ENCODE data around the gene CADPS2. TPM values are rescaled to one million over a fixed set of nuclear protein-coding genes. Genes with fewer than 3 reads are reported as not detected.
"Not testable (repeated sequence)": the region's sequence is repeated elsewhere in the genome, so short reads cannot be mapped to it uniquely, and the experiment has no call there.

Gene CADPS2
- total RNA-seq, 2 experiments from 2014 or later: not detected

GRCh38 chr7:122702872-122703510 lies 183.3 kb downstream of the CADPS2 start, which contains the start of gene RNF148:
Gene RNF148, minus strand, starts transcription at chr7:122702922. Its CDS starts 172 bp downstream, at chr7:122702750.
- POLR2A ChIA-PET: no interaction called here
- Mint-ChIP-seq H3K4me3 (no peak within 1 kb of the TSS), H3K36me3 (no peaks in the 10 kb centered on the region), H3K4me1 (no peaks in the 10 kb centered on the region), H3K27me3 (no peaks in the 10 kb centered on the region), H3K9me3 (peaks cover 1% of the 10 kb centered on the region), H3K27ac (no peak within 1 kb of the TSS)
- DNase-seq (no peak), ATAC-seq (ENCODE audit: low read depth) (no peak)

GRCh38 chr7:122699017-122699416 lies 187.2 kb downstream of the CADPS2 start, which contains the start of gene RNF133:
Gene RNF133, minus strand, starts transcription at chr7:122699117. Its CDS starts 199 bp downstream, at chr7:122698918.
- no peak for ATAC-seq (ENCODE audit: low read depth)
- Mint-ChIP-seq H3K9me3 (peaks cover 2% of the 10 kb centered on the region), H3K4me1 (no peaks in the 10 kb centered on the region)

GRCh38 chr7:122695816-122696215 lies 190.4 kb downstream of the CADPS2 start:
- DNase-seq (no peak), ATAC-seq (ENCODE audit: low read depth) (no peak)
- H3K27me3 Mint-ChIP-seq: no peaks in the 10 kb centered on the region
- no peaks in the 10 kb centered on the region for H3K36me3 Mint-ChIP-seq
- POLR2A ChIA-PET: no interaction called here
- H3K4me3 Mint-ChIP-seq: no peak overlapping the region
- H3K9me3 Mint-ChIP-seq: peaks cover 5% of the 10 kb centered on the region
- H3K4me1 Mint-ChIP-seq: no peaks in the 10 kb centered on the region
- H3K27ac Mint-ChIP-seq: no peak overlapping the region

More at GRCh38 chr7:122699017-122699416, 187.2 kb downstream of the CADPS2 start, which contains the start of gene RNF133:
- Mint-ChIP-seq H3K27ac (no peak within 1 kb of the TSS), H3K4me3 (no peak within 1 kb of the TSS), H3K27me3 (no peaks in the 10 kb centered on the region), H3K36me3 (no peaks in the 10 kb centered on the region)
- DNase-seq: no peak
- POLR2A ChIA-PET: no interaction called here

- Mint-ChIP-seq H3K36me3 (no peaks in the 10 kb centered on the region), H3K4me3 (no peak overlapping the region), H3K9me3 (peaks cover 5% of the 10 kb centered on the region), H3K27ac (no peak overlapping the region), H3K27me3 (no peaks in the 10 kb centered on the region), H3K4me1 (no peaks in the 10 kb centered on the region)
- DNase-seq: no peak
- no peak for ATAC-seq (ENCODE audit: low read depth)
- POLR2A ChIA-PET: no interaction called here
Observed at GRCh38 chr7:122694697-122695096, 191.6 kb downstream of the CADPS2 start.

- H3K9me3 Mint-ChIP-seq: peaks cover 5% of the 10 kb centered on the region
- H3K36me3 Mint-ChIP-seq: no peaks in the 10 kb centered on the region
- DNase-seq (no peak), ATAC-seq (ENCODE audit: low read depth) (no peak)
- POLR2A ChIA-PET: no interaction called here
- no peaks in the 10 kb centered on the region for H3K27me3 Mint-ChIP-seq
- H3K4me1 Mint-ChIP-seq: no peaks in the 10 kb centered on the region
- H3K27ac Mint-ChIP-seq: no peak overlapping the region
- H3K4me3 Mint-ChIP-seq: no peak overlapping the region
Observed at GRCh38 chr7:122692769-122693309, 193.4 kb downstream of the CADPS2 start.

GRCh38 chr7:122691569-122692235 lies 194.6 kb downstream of the CADPS2 start:
- H3K27ac Mint-ChIP-seq: no peak overlapping the region
- POLR2A ChIA-PET: no interaction called here
- H3K4me3 Mint-ChIP-seq: no peak overlapping the region
- peaks cover 5% of the 10 kb centered on the region for H3K9me3 Mint-ChIP-seq
- no peaks in the 10 kb centered on the region for H3K27me3 Mint-ChIP-seq
- DNase-seq (no peak), ATAC-seq (ENCODE audit: low read depth) (no peak)
- no peaks in the 10 kb centered on the region for H3K4me1 Mint-ChIP-seq
- no peaks in the 10 kb centered on the region for H3K36me3 Mint-ChIP-seq

GRCh38 chr7:122689346-122690109 lies 196.7 kb downstream of the CADPS2 start:
- Mint-ChIP-seq H3K27me3 (no peaks in the 10 kb centered on the region), H3K4me3 (no peak overlapping the region), H3K36me3 (no peaks in the 10 kb centered on the region), H3K4me1 (no peaks in the 10 kb centered on the region), H3K27ac (no peak overlapping the region), H3K9me3 (peaks cover 5% of the 10 kb centered on the region)
- ATAC-seq (ENCODE audit: low read depth): no peak
- POLR2A ChIA-PET: no interaction called here
- no peak for DNase-seq

GRCh38 chr7:122688400-122688998 lies 197.8 kb downstream of the CADPS2 start:
- H3K27me3 Mint-ChIP-seq: no peaks in the 10 kb centered on the region
- DNase-seq (no peak), ATAC-seq (ENCODE audit: low read depth) (no peak)
- POLR2A ChIA-PET: no interaction called here
- peaks cover 4% of the 10 kb centered on the region for H3K9me3 Mint-ChIP-seq
- H3K4me1 Mint-ChIP-seq: no peaks in the 10 kb centered on the region
- no peak overlapping the region for H3K4me3 Mint-ChIP-seq
- H3K27ac Mint-ChIP-seq: no peak overlapping the region
- no peaks in the 10 kb centered on the region for H3K36me3 Mint-ChIP-seq

- Mint-ChIP-seq H3K4me1 (no peaks in the 10 kb centered on the region), H3K36me3 (no peaks in the 10 kb centered on the region), H3K9me3 (no peaks in the 10 kb centered on the region), H3K27me3 (no peaks in the 10 kb centered on the region), H3K27ac (no peak overlapping the region), H3K4me3 (no peak overlapping the region)
- ATAC-seq (ENCODE audit: low read depth) (no peak), DNase-seq (no peak)
- POLR2A ChIA-PET: no interaction called here
Observed at GRCh38 chr7:122686360-122686878, 199.8 kb downstream of the CADPS2 start.

- no peaks in the 10 kb centered on the region for H3K4me1 Mint-ChIP-seq
- no peak for DNase-seq
- H3K27ac Mint-ChIP-seq: no peak overlapping the region
- no peaks in the 10 kb centered on the region for H3K36me3 Mint-ChIP-seq
- H3K27me3 Mint-ChIP-seq: no peaks in the 10 kb centered on the region
- H3K4me3 Mint-ChIP-seq: no peak overlapping the region
- POLR2A ChIA-PET: no interaction called here
- no peak for ATAC-seq (ENCODE audit: low read depth)
- H3K9me3 Mint-ChIP-seq: no peaks in the 10 kb centered on the region
Observed at GRCh38 chr7:122684504-122684903, 201.8 kb downstream of the CADPS2 start.

- no peaks in the 10 kb centered on the region for H3K4me1 Mint-ChIP-seq
- H3K27ac Mint-ChIP-seq: no peak overlapping the region
- POLR2A ChIA-PET: no interaction called here
- H3K36me3 Mint-ChIP-seq: no peaks in the 10 kb centered on the region
- ATAC-seq (ENCODE audit: low read depth): no peak
- H3K4me3 Mint-ChIP-seq: no peak overlapping the region
- no peak for DNase-seq
- H3K9me3 Mint-ChIP-seq: peaks cover 3% of the 10 kb centered on the region
- no peaks in the 10 kb centered on the region for H3K27me3 Mint-ChIP-seq
Observed at GRCh38 chr7:122682815-122683550, 203.3 kb downstream of the CADPS2 start.

- DNase-seq, H3K4me1 Mint-ChIP-seq: not testable (repeated sequence)
Observed at GRCh38 chr7:122681186-122681585, 205.1 kb downstream of the CADPS2 start.

More at GRCh38 chr7:122681186-122681585, 205.1 kb downstream of the CADPS2 start:
- H3K27ac Mint-ChIP-seq; POLR2A ChIA-PET; H3K9me3 Mint-ChIP-seq; H3K36me3 Mint-ChIP-seq; ATAC-seq (ENCODE audit: low read depth); H3K27me3 Mint-ChIP-seq; H3K4me3 Mint-ChIP-seq: not testable (repeated sequence)
